SK-N-SH (cell line): ENCODE results near the gene FEV. TPM values are rescaled to one million over a fixed set of nuclear protein-coding genes. Genes with fewer than 3 reads are reported as not detected.

Experiments
- CTCF ChIA-PET: fragments of 300-600, 350-600 bp; formaldehyde crosslinking; extraction: SDS; loops from one replicate; lab custom pipeline; 2021; lab: Yijun Ruan, JAX
- POLR2A ChIA-PET: fragments of 350-600 bp; sonication (Branson Sonifier 250); formaldehyde crosslinking; extraction: SDS; loops from one replicate; lab custom pipeline; 2020; ENCODE audit warnings: antibody characterized with exemption, inconsistent platforms; lab: Yijun Ruan, JAX
- DNase-seq: peaks from one replicate; pipeline ENCODE4 v3.0.0; 2012
- H2AFZ ChIP-seq: fragments of 200-600 bp; sonication (generic); 2 replicates; pipeline ENCODE4 v1.8.1; 2016; ENCODE audit warnings: antibody characterized with exemption, mild to moderate bottlenecking, low read depth
- H3F3A ChIP-seq: fragments of 200-600 bp; sonication (generic); replicated peaks from 2 replicates; pipeline ENCODE3; 2016; ENCODE audit warnings: antibody characterized with exemption, mild to moderate bottlenecking; ENCODE audit not compliant: insufficient read depth
- H3K27ac ChIP-seq, 2 experiments: fragments of 200-500 bp in 1 of 2; fragments of 200-600 bp in 1 of 2; sonication (Bioruptor generic) in 1 of 2; sonication (generic), shearing (Covaris generic) in 1 of 2; 2 replicates each; pipeline versions ENCODE4 v1.5.1 to v1.6.1; 2014 to 2016; ENCODE audit warnings: low read depth in 2 of 2, inconsistent platforms in 1 of 2, low read length in 1 of 2, mild to moderate bottlenecking in 1 of 2, mixed read lengths in 1 of 2
- H3K27me3 ChIP-seq: fragments of 200-600 bp; sonication (generic), shearing (Covaris generic); 2 replicates; pipeline ENCODE4 v1.6.1; 2016; ENCODE audit warnings: mixed run types; ENCODE audit not compliant: insufficient read depth
- H3K36me3 ChIP-seq, 2 experiments: fragments of 200-500 bp in 1 of 2; fragments of 200-600 bp in 1 of 2; sonication (Bioruptor generic) in 1 of 2; sonication (generic) in 1 of 2; replicated peaks in 1 of 2; 2 replicates each; pipeline versions ENCODE3 to v1.5.1; 2014 to 2016; ENCODE audit warnings: low read length in 1 of 2, mild to moderate bottlenecking in 1 of 2; ENCODE audit not compliant: insufficient read depth in 2 of 2, control insufficient read depth in 1 of 2
- H3K4me1 ChIP-seq, 2 experiments: fragments of 200-500 bp in 1 of 2; fragments of 200-600 bp in 1 of 2; sonication (Bioruptor generic) in 1 of 2; sonication (generic), shearing (Covaris generic) in 1 of 2; 2 replicates each; pipeline versions ENCODE4 v1.5.1 to v1.6.1; 2014 to 2016; ENCODE audit warnings: low read depth in 1 of 2, low read length in 1 of 2, mixed run types in 1 of 2; ENCODE audit not compliant: insufficient read depth in 2 of 2, control insufficient read depth in 1 of 2
- H3K4me2 ChIP-seq: fragments of 200-600 bp; sonication (generic), shearing (Covaris generic); 2 replicates; pipeline ENCODE4 v1.6.1; 2017; ENCODE audit warnings: mixed run types
- H3K4me3 ChIP-seq, 2 experiments: fragments of 200-500 bp in 1 of 2; fragments of 200-600 bp in 1 of 2; sonication (Bioruptor generic) in 1 of 2; sonication (generic), shearing (Covaris generic) in 1 of 2; 2 replicates each; pipeline versions ENCODE4 v1.5.1 to v1.8.1; 2014 to 2016; ENCODE audit warnings: low read depth in 2 of 2, inconsistent platforms in 1 of 2, low read length in 1 of 2, mild to moderate bottlenecking in 1 of 2, mixed read lengths in 1 of 2, moderate library complexity in 1 of 2
- H3K79me2 ChIP-seq: fragments of 200-600 bp; sonication (generic); 2 replicates; pipeline ENCODE4 v1.8.1; 2017; ENCODE audit warnings: mild to moderate bottlenecking; ENCODE audit not compliant: insufficient read depth
- H3K9ac ChIP-seq: fragments of 200-600 bp; sonication (generic); 2 replicates; pipeline ENCODE4 v1.6.1; 2017; ENCODE audit warnings: mixed run types
- H3K9me2 ChIP-seq: fragments of 200-600 bp; sonication (generic); 2 replicates; pipeline ENCODE4 v1.6.1; 2017; ENCODE audit warnings: mixed run types
- H3K9me3 ChIP-seq: fragments of 200-600 bp; sonication (generic); 2 replicates; pipeline ENCODE4 v1.6.1; 2017; ENCODE audit warnings: mixed run types, mild to moderate bottlenecking, moderate library complexity
- H4K20me1 ChIP-seq: fragments of 200-600 bp; sonication (generic); 2 replicates; pipeline ENCODE4 v1.6.1; 2017; ENCODE audit warnings: mild to moderate bottlenecking, mixed run types; ENCODE audit not compliant: insufficient read depth
- CTCF ChIP-seq: fragments of 200-600 bp; sonication (generic); IDR thresholded peaks from 2 replicates; pipeline ENCODE4 v1.6.1; 2017; ENCODE audit warnings: antibody characterized with exemption, mild to moderate bottlenecking, moderate library complexity
- FOSL2 ChIP-seq: IDR thresholded peaks from 2 replicates; pipeline ENCODE4 v1.4.0; 2012; ENCODE audit warnings: low read depth, mild to moderate bottlenecking, moderate library complexity, borderline replicate concordance
- FOXJ3 ChIP-seq: sonication (generic); formaldehyde crosslinking; IDR thresholded peaks from 2 replicates; pipeline ENCODE4 v1.5.1; 2020; ENCODE audit warnings: mild to moderate bottlenecking, missing genetic modification reagents
- FOXM1 ChIP-seq: IDR thresholded peaks from 2 replicates; pipeline ENCODE4 v1.4.0; 2012; ENCODE audit warnings: low read depth, mild to moderate bottlenecking
- GATA2 ChIP-seq: sonication (generic); formaldehyde crosslinking; IDR thresholded peaks from 2 replicates; pipeline ENCODE4 v1.5.0; 2020; ENCODE audit warnings: mild to moderate bottlenecking, missing genetic modification reagents
- NFIC ChIP-seq: IDR thresholded peaks from 2 replicates; pipeline ENCODE4 v1.4.0; 2012; ENCODE audit warnings: borderline replicate concordance
- NRF1 ChIP-seq: IDR thresholded peaks from 2 replicates; pipeline ENCODE4 v1.6.1; 2012; ENCODE audit warnings: low read depth, mild to moderate bottlenecking, low read length
- POLR2AphosphoS5 ChIP-seq: IDR thresholded peaks from 2 replicates; pipeline ENCODE4 v1.6.1; 2012; ENCODE audit warnings: low read depth, low read length
- REST ChIP-seq: IDR thresholded peaks from 2 replicates; pipeline ENCODE4 v1.6.1; 2012; ENCODE audit warnings: mild to moderate bottlenecking, low read depth, low read length, moderate library complexity
- RFX5 ChIP-seq: IDR thresholded peaks from 2 replicates; pipeline ENCODE4 v1.6.1; 2012; ENCODE audit warnings: mild to moderate bottlenecking, improper control_type of control experiment, low read length
- RXRA ChIP-seq: IDR thresholded peaks from 2 replicates; pipeline ENCODE4 v1.4.0; 2012; ENCODE audit warnings: low read depth, mild to moderate bottlenecking, borderline replicate concordance
- SIN3A ChIP-seq: IDR thresholded peaks from 2 replicates; pipeline ENCODE4 v1.6.1; 2012; ENCODE audit warnings: low read depth, mild to moderate bottlenecking, low read length, moderate library complexity, borderline replicate concordance
- SMC3 ChIP-seq: IDR thresholded peaks from 2 replicates; pipeline ENCODE4 v1.6.1; 2012; ENCODE audit warnings: low read depth, low read length, improper control_type of control experiment
- TAF1 ChIP-seq: IDR thresholded peaks from 2 replicates; pipeline ENCODE4 v1.6.1; 2012; ENCODE audit warnings: low read depth, mild to moderate bottlenecking, low read length, moderate library complexity, borderline replicate concordance
- TCF12 ChIP-seq: IDR thresholded peaks from 2 replicates; pipeline ENCODE4 v1.4.0; 2012
- YY1 ChIP-seq: IDR thresholded peaks from 2 replicates; pipeline ENCODE4 v1.4.0; 2012; ENCODE audit warnings: low read depth, mild to moderate bottlenecking
- ZBTB33 ChIP-seq: IDR thresholded peaks from 2 replicates; pipeline ENCODE4 v1.4.0; 2012; ENCODE audit warnings: low read depth, borderline replicate concordance
- WGBS: methylation state at CpG from one replicate; pipeline ENCODE4 v1.1.6; 2017; ENCODE audit warnings: low lambda C conversion rate; 5-methylcytosine and 5-hydroxymethylcytosine counted together
- polyA plus RNA-seq, 3 experiments: library from polyadenylated mRNA; depleted of rRNA; stranded (reverse); fragments of >200 nt; gene quantifications; 2 replicates each; pipeline ENCODE4 v1.2.3, GENCODE V29; 2012

Gene FEV
- polyA plus RNA-seq, 1 of the 3 experiments (the other 2 are of a cell fraction) = 0.53 TPM

GRCh38 chr2:219024059-219024458 lies 39.1 kb upstream of the FEV start:
- CTCF ChIA-PET = interaction anchor here (1.0 to 20.3 kb wide), 8 partner anchors 24 to 148 kb away, joined by 3 to 258 read pairs (median 8); partner anchors contain the start of gene IHH
- no peak for TF ChIP-seq SIN3A
- TF ChIP-seq NRF1 = no peak
- no peak for TF ChIP-seq SMC3
- TF ChIP-seq RFX5 = no peak
- TF ChIP-seq TAF1 = no peak
- TF ChIP-seq FOSL2 = no peak
- TF ChIP-seq RXRA = no peak
- no peak for TF ChIP-seq CTCF
- TF ChIP-seq NFIC = no peak
- no peak for TF ChIP-seq POLR2AphosphoS5
- TF ChIP-seq YY1 = no peak
- no peak for TF ChIP-seq TCF12
- no peak for TF ChIP-seq FOXJ3 (CRISPR knock-in tag)
- no peak for TF ChIP-seq GATA2 (CRISPR knock-in tag)
- TF ChIP-seq ZBTB33 = no peak
- TF ChIP-seq REST = no peak
- no peak for TF ChIP-seq FOXM1

More at GRCh38 chr2:219024059-219024458, 39.1 kb upstream of the FEV start:
- Histone ChIP-seq H3K9ac (no peak overlapping the region), H3K9me3 (no peaks in the 10 kb centered on the region), H3K27me3 (peaks cover 16% of the 10 kb centered on the region), H4K20me1 (no peaks in the 10 kb centered on the region), H2AFZ (no peak overlapping the region), H3K4me2 (no peak overlapping the region), H3K27ac (no peak overlapping the region), H3K9me2 (no peaks in the 10 kb centered on the region), H3K4me3 (no peak overlapping the region), H3K79me2 (no peaks in the 10 kb centered on the region), H3K4me1 (peaks cover 0 to 25% of the 10 kb centered on the region in 2 experiments; a peak in 1 of 4 replicates), H3F3A (no peaks in the 10 kb centered on the region), H3K36me3 (no peaks in the 10 kb centered on the region)
- POLR2A ChIA-PET = no interaction called here
- WGBS = 44% methylated on average over 6 of the region's 11 CpGs
- no peak for DNase-seq
